Coronary artery (tissue), 2 donors: ENCODE data around the gene LTK.

ENCODE experiments used
- DNase-seq: peaks from one replicate; pipeline ENCODE4 v3.0.0-alpha.2; 2017; ENCODE audit warnings: low spot score
- H3K27ac ChIP-seq, 2 donors: fragments of 200-600 bp; sonication (generic); one replicate each; pipeline ENCODE4 v1.5.1; 2016 to 2019
- H3K4me3 ChIP-seq: fragments of 200-600 bp; sonication (generic); 2 replicates; pipeline ENCODE4 v1.5.1; 2016; ENCODE audit warnings: mild to moderate bottlenecking, moderate library complexity
- CTCF ChIP-seq: fragments of 200-600 bp; sonication (generic); IDR thresholded peaks from one replicate; pipeline ENCODE4 v1.5.1; 2019; ENCODE audit warnings: antibody characterized with exemption

Gene LTK

GRCh38 chr15:41511899-41512369 lies 1.7 kb downstream of the LTK start:
- H3K4me3 ChIP-seq, result peak overlapping the region; percentile 70
- DNase-seq, result no peak
- TF ChIP-seq CTCF, result no peak
- no peak overlapping the region for H3K27ac ChIP-seq

- Histone ChIP-seq H3K27ac (no peak overlapping the region), H3K4me3 (peak overlapping the region; percentile 70)
- TF ChIP-seq CTCF, result no peak
- DNase-seq, result no peak
These were observed 2.2 kb downstream of the LTK start for GRCh38 chr15:41511331-41511898.

GRCh38 chr15:41510728-41511127 lies 2.9 kb downstream of the LTK start:
- DNase-seq, result no peak
- TF ChIP-seq CTCF, result no peak

GRCh38 chr15:41507820-41508290 lies 5.8 kb downstream of the LTK start:
- TF ChIP-seq CTCF, result no peak
- DNase-seq, result no peak
- Histone ChIP-seq H3K27ac (no peak overlapping the region), H3K4me3 (no peak overlapping the region)

More at GRCh38 chr15:41510728-41511127, 2.9 kb downstream of the LTK start:
- Histone ChIP-seq H3K27ac (no peak overlapping the region), H3K4me3 (no peak overlapping the region)

- H3K4me3 ChIP-seq, result no peak overlapping the region
- H3K27ac ChIP-seq, result no peak overlapping the region
- no peak for TF ChIP-seq CTCF
- no peak for DNase-seq
These were observed 6.8 kb downstream of the LTK start for GRCh38 chr15:41506796-41507341.

GRCh38 chr15:41505776-41506175 lies 7.9 kb downstream of the LTK start:
- no peak for TF ChIP-seq CTCF
- Histone ChIP-seq H3K4me3 (no peak overlapping the region), H3K27ac (no peak overlapping the region)
- DNase-seq, result no peak
